K562 (cell line): ENCODE results near the gene METTL6. TPM values are rescaled to one million over a fixed set of nuclear protein-coding genes. Genes with fewer than 3 reads are reported as not detected.

ENCODE experiments used
- CCNT2 ChIP-seq: IDR thresholded peaks from 2 replicates; pipeline ENCODE4 v1.6.1; 2011; ENCODE audit warnings: borderline replicate concordance, low read depth, mild to moderate bottlenecking, moderate library complexity, mixed read lengths, low read length; ENCODE audit not compliant: insufficient read length; ENCODE audit errors: extremely low read depth
- E2F3 ChIP-seq: fragments of 250-450 bp; sonication (Bioruptor Pico); IDR thresholded peaks from 2 replicates; pipeline ENCODE4 v1.4.0; 2020; ENCODE audit warnings: mild to moderate bottlenecking
- EP300 ChIP-seq: IDR thresholded peaks from 2 replicates; pipeline ENCODE4 v1.6.1; 2012; ENCODE audit warnings: low read length, improper control_type of control experiment
- ESRRA ChIP-seq: fragments of 450-650 bp; IDR thresholded peaks from 2 replicates; pipeline ENCODE4 v1.6.1; 2014; ENCODE audit warnings: low read depth, mild to moderate bottlenecking, moderate library complexity, borderline replicate concordance
- HNRNPK ChIP-seq: fragments of 200-400 bp; formaldehyde crosslinking; IDR thresholded peaks from one replicate; pipeline ENCODE4 v1.6.1; 2018; ENCODE audit warnings: mild to moderate bottlenecking, low read depth, low read length; ENCODE audit not compliant: poor library complexity, severe bottlenecking
- HNRNPUL1 ChIP-seq: fragments of 200-400 bp; formaldehyde crosslinking; IDR thresholded peaks from 2 replicates; pipeline ENCODE4 v1.6.1; 2017; ENCODE audit warnings: low read length
- IFI16 ChIP-seq: fragments of 250-450 bp; sonication (Bioruptor Pico); IDR thresholded peaks from 2 replicates; pipeline ENCODE4 v2.1.2; 2022; ENCODE audit warnings: mild to moderate bottlenecking, inconsistent platforms
- NCOA6 ChIP-seq: fragments of 450-650 bp; IDR thresholded peaks from 2 replicates; pipeline ENCODE4 v1.6.1; 2017; ENCODE audit warnings: mild to moderate bottlenecking
- NR2C2 ChIP-seq, 2 experiments: fragments of 200-800 bp in 1 of 2; sonication (Bioruptor generic) in 1 of 2; sonication (generic) in 1 of 2; formaldehyde crosslinking in 1 of 2; IDR thresholded peaks; 2 replicates each; pipeline versions ENCODE4 v1.6.1 to v1.8.0; 2016 to 2022; ENCODE audit warnings: mild to moderate bottlenecking in 1 of 2, missing compliant biosample characterization in 1 of 2, missing genetic modification characterization in 1 of 2, missing genetic modification reagents in 1 of 2
- PHF20 ChIP-seq: fragments of 450-650 bp; IDR thresholded peaks from 2 replicates; pipeline ENCODE4 v1.6.1; 2018; ENCODE audit not compliant: partially characterized antibody
- PTTG1 ChIP-seq: fragments of 450-650 bp; IDR thresholded peaks from 2 replicates; pipeline ENCODE4 v1.6.1; 2016; ENCODE audit warnings: low read depth, mild to moderate bottlenecking, missing genetic modification characterization, missing compliant biosample characterization
- RBM15 ChIP-seq: fragments of 200-400 bp; formaldehyde crosslinking; IDR thresholded peaks from 2 replicates; pipeline ENCODE4 v1.6.1; 2018; ENCODE audit warnings: mild to moderate bottlenecking, low read length, moderate library complexity; ENCODE audit not compliant: insufficient read depth
- SREBF1 ChIP-seq: fragments of 150-350 bp; IDR thresholded peaks from 2 replicates; pipeline ENCODE4 v1.6.1; 2014; ENCODE audit warnings: antibody characterized with exemption, low read depth, low read length, borderline replicate concordance
- TARDBP ChIP-seq: fragments of 450-650 bp; IDR thresholded peaks from 2 replicates; pipeline ENCODE4 v1.6.1; 2016
- TEAD1 ChIP-seq, 2 experiments: fragments of 450-650 bp in 1 of 2; sonication (generic) in 1 of 2; formaldehyde crosslinking; IDR thresholded peaks; 2 replicates each; pipeline versions ENCODE4 v1.4.0 to v1.8.0; 2020 to 2022; ENCODE audit warnings: mild to moderate bottlenecking in 2 of 2, missing genetic modification reagents in 1 of 2
- ZNF436 ChIP-seq: fragments of 250-450, 450-650 bp; sonication (Bioruptor Pico); formaldehyde crosslinking; IDR thresholded peaks from 2 replicates; pipeline ENCODE4 v1.7.0; 2020; ENCODE audit warnings: mild to moderate bottlenecking
- polyA plus RNA-seq, 8 experiments: library from polyadenylated mRNA; depleted of rRNA in 4 of 8; stranded (reverse) in 5 of 8; unstranded in 3 of 8; fragments of >200 nt; fragmentation: Nextera tagmentation in 2 of 8; fragmentation: Illumina TruSeq in 1 of 8; extraction: Ambion mirVana in 2 of 8; extraction: Trizol in 1 of 8; gene quantifications; 2 replicates each; pipeline versions ENCODE4 v1.2.1 to v1.2.3, GENCODE V29; 2011 to 2014; ENCODE audit warnings: inconsistent platforms in 1 of 8, missing spikeins in 1 of 8
- total RNA-seq, 7 experiments: library from RNA; depleted of rRNA in 6 of 7; stranded (reverse); fragments of >200 nt in 6 of 7; fragmentation: Illumina TruSeq in 2 of 7; extraction: Trizol in 2 of 7; gene quantifications; 2 replicates each; pipeline versions ENCODE4 v1.2.1 to v1.2.3, GENCODE V29; 2011 to 2021; ENCODE audit warnings: low replicate concordance in 1 of 7
- TF ChIP-seq, protein P1 (sequence below): fragments of 450-650 bp; formaldehyde crosslinking; IDR thresholded peaks from 2 replicates; pipeline ENCODE4 v1.4.0; 2020; ENCODE audit warnings: mild to moderate bottlenecking, moderate library complexity
- TF ChIP-seq, protein P2 (sequence below), 2 experiments: fragments of 200-800 bp in 1 of 2; sonication (Bioruptor generic) in 1 of 2; sonication (generic) in 1 of 2; formaldehyde crosslinking in 1 of 2; IDR thresholded peaks in 1 of 2; conservative IDR thresholded peaks in 1 of 2; 2 replicates each; pipeline versions ENCODE4 v1.5.0 to v1.6.1; 2016 to 2020; ENCODE audit warnings: missing compliant biosample characterization in 1 of 2, missing genetic modification characterization in 1 of 2, missing genetic modification reagents in 1 of 2
- TF ChIP-seq, protein P3 (sequence below), 2 experiments: IDR thresholded peaks; 2 replicates each; pipeline ENCODE4 v1.6.1; 2012; ENCODE audit warnings: improper control_type of control experiment in 2 of 2, low read depth in 2 of 2, low read length in 2 of 2, borderline replicate concordance in 1 of 2
- TF ChIP-seq, protein P4 (sequence below): fragments of 250-450 bp; sonication (Bioruptor Pico); IDR thresholded peaks from 2 replicates; pipeline ENCODE4 v1.4.0; 2020

The METTL6 gene
- total and polyA plus RNA-seq, 9 of the 15 experiments (the other 6 are each of a cell fraction or from before 2014, with no cell fraction given) = 18.8 to 61.5 (median 33.9) TPM

DNA sequence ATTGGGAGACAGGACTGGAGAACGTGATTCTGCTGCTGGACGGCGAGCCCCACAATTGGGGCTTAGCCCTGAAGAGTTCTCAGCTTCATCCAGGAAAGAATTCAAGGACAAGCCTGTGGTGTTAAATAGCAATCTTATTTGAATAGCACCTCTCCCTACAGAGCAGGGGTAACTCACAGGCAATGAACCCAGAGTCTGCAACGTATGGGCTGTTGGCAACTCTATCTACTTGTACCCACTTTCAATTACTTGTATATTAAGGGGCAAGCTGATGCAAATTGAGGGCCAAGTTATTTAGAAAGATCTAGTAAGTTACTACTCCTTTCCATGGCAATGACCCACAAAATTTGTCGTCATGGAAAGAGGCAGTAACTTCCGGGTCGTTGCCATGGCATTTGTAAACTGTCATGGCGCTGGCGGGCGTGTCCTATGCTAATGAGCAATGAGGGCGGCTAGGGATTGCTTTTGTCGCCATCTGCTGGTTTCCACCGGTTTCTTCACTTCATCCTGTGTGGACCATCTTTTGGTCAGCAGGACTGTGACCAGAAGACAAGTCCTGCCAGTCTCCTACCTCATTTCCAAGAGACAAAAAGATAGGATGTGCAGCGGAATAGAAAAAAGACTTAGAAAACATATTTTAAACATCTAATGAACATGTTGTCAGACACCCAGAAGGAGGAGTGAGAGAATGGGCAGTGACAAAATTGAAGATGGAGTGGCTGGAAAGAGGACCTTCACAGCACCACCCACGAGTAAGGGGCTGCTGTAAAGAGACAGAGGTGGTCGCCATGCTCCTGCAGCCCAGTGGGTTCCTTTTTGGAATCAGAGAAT lies 49.2 kb downstream of the METTL6 start (continued):
- TF ChIP-seq TARDBP (no peak), SREBF1 (0 out of 2 replicates have a peak, but pooled peaks have one; percentile 74), TEAD1 (CRISPR knock-in tag; IDR thresholded peaks at IDR 0.05) (peak in 1 of 2 experiments; percentile 14; a peak in 1 of 4 replicates), RBM15 (no peak), NCOA6 (no peak), EP300 (peak; percentile 78), CCNT2 (no peak), HNRNPK (no peak), HNRNPUL1 (no peak), ESRRA (peak; percentile 75; the same call in 1 of the 2 replicates), PHF20 (peak; percentile 53), ZNF436 (CRISPR knock-in tag) (no peak), PTTG1 (tag) (no peak), E2F3 (CRISPR knock-in tag) (no peak), IFI16 (CRISPR knock-in tag) (no peak), NR2C2 (CRISPR knock-in tag; IDR thresholded peaks at IDR 0.05) (peak; percentile 100), NR2C2 (tag; IDR thresholded peaks at IDR 0.05) (peak; percentile 100)
- TF ChIP-seq, protein P1, sequence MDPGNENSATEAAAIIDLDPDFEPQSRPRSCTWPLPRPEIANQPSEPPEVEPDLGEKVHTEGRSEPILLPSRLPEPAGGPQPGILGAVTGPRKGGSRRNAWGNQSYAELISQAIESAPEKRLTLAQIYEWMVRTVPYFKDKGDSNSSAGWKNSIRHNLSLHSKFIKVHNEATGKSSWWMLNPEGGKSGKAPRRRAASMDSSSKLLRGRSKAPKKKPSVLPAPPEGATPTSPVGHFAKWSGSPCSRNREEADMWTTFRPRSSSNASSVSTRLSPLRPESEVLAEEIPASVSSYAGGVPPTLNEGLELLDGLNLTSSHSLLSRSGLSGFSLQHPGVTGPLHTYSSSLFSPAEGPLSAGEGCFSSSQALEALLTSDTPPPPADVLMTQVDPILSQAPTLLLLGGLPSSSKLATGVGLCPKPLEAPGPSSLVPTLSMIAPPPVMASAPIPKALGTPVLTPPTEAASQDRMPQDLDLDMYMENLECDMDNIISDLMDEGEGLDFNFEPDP (CRISPR knock-in tag) = no peak
- TF ChIP-seq, protein P2, sequence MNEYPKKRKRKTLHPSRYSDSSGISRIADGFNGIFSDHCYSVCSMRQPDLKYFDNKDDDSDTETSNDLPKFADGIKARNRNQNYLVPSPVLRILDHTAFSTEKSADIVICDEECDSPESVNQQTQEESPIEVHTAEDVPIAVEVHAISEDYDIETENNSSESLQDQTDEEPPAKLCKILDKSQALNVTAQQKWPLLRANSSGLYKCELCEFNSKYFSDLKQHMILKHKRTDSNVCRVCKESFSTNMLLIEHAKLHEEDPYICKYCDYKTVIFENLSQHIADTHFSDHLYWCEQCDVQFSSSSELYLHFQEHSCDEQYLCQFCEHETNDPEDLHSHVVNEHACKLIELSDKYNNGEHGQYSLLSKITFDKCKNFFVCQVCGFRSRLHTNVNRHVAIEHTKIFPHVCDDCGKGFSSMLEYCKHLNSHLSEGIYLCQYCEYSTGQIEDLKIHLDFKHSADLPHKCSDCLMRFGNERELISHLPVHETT (CRISPR knock-in tag; conservative IDR thresholded peaks at IDR 0.05 in 1 of 2, IDR thresholded peaks at IDR 0.05 in 1 of 2) = peak in 1 of 2 experiments; percentile 29; a peak in 1 of 4 replicates
- TF ChIP-seq, protein P3, sequence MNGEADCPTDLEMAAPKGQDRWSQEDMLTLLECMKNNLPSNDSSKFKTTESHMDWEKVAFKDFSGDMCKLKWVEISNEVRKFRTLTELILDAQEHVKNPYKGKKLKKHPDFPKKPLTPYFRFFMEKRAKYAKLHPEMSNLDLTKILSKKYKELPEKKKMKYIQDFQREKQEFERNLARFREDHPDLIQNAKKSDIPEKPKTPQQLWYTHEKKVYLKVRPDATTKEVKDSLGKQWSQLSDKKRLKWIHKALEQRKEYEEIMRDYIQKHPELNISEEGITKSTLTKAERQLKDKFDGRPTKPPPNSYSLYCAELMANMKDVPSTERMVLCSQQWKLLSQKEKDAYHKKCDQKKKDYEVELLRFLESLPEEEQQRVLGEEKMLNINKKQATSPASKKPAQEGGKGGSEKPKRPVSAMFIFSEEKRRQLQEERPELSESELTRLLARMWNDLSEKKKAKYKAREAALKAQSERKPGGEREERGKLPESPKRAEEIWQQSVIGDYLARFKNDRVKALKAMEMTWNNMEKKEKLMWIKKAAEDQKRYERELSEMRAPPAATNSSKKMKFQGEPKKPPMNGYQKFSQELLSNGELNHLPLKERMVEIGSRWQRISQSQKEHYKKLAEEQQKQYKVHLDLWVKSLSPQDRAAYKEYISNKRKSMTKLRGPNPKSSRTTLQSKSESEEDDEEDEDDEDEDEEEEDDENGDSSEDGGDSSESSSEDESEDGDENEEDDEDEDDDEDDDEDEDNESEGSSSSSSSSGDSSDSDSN (IDR thresholded peaks at IDR 0.05; ENCODE audit: borderline replicate concordance in 1 of 2, low read depth in 2 of 2, low read length in 2 of 2) = no peak
- TF ChIP-seq, protein P4, sequence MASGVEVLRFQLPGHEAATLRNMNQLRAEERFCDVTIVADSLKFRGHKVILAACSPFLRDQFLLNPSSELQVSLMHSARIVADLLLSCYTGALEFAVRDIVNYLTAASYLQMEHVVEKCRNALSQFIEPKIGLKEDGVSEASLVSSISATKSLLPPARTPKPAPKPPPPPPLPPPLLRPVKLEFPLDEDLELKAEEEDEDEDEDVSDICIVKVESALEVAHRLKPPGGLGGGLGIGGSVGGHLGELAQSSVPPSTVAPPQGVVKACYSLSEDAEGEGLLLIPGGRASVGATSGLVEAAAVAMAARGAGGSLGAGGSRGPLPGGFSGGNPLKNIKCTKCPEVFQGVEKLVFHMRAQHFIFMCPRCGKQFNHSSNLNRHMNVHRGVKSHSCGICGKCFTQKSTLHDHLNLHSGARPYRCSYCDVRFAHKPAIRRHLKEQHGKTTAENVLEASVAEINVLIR (CRISPR knock-in tag) = peak; percentile 93
